ENCODE measurements around the gene RGS7. TPM values are rescaled to one million over a fixed set of nuclear protein-coding genes. Genes with fewer than 3 reads are reported as not detected.

Gene RGS7
- total RNA-seq, 1 experiment from 2014 or later, result 1.5 TPM

DNA sequence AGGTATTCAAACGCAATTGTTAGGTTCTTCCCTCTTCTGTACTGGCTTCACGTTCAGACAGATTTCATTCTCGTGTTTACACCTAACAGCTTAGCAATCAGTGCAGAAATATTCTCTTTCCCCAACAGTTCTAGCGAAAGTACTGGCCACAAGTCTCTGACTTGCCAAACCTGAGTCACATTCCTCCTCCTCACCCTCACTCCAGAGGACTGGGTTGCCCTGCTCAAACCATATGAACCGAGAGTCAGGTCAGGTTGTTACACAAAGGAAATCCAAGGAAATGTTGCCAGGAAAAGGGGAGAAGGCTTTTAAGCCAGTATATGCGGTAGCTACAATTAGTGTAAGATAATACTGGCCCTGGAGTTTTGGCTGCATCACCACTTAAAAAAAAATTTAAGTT is 282.5 kb downstream of the RGS7 start:
- no peak overlapping the region for H3K9ac ChIP-seq (ENCODE audit: extremely low read depth, insufficient read length, low read length)
- no peaks in the 10 kb centered on the region for H3K23me2 ChIP-seq (ENCODE audit: insufficient read length, low read depth, low read length, poor library complexity, severe bottlenecking)
- no peak overlapping the region for H3K23ac ChIP-seq (ENCODE audit: insufficient read length, low read depth, low read length)
- H2AFZ ChIP-seq (ENCODE audit: low read length), result no peak overlapping the region
- H3K9me3 Mint-ChIP-seq, result no peaks in the 10 kb centered on the region
- no peaks in the 10 kb centered on the region for H3K27me3 Mint-ChIP-seq (ENCODE audit: low read depth)
- H2BK12ac ChIP-seq (ENCODE audit: insufficient read length, low read depth, low read length), result no peak overlapping the region
- H3K9me3 ChIP-seq (ENCODE audit: control insufficient read depth, low read depth, low read length), result no peaks in the 10 kb centered on the region
- H2BK5ac ChIP-seq (ENCODE audit: insufficient read length, low read length), result no peak overlapping the region
- H4K20me1 ChIP-seq (ENCODE audit: control insufficient read depth, insufficient read depth, insufficient read length), result no peaks in the 10 kb centered on the region
- no peak overlapping the region for H2BK120ac ChIP-seq (ENCODE audit: low read depth, low read length, poor library complexity, severe bottlenecking)
- no peaks in the 10 kb centered on the region for H3K36me3 Mint-ChIP-seq (ENCODE audit: insufficient read depth in 1 of 3, low read depth in 3 of 3)
- no peak overlapping the region for H4K8ac ChIP-seq (replicated peaks; ENCODE audit: insufficient read length, low read depth, low read length)
- no peak overlapping the region for H3K14ac ChIP-seq (ENCODE audit: insufficient read depth, low read length)
- H3K4me3 Mint-ChIP-seq, result no peak overlapping the region
- no peak for DNase-seq
- no peak overlapping the region for H2AK5ac ChIP-seq (ENCODE audit: insufficient read length, low read length)
- no peak overlapping the region for H2BK20ac ChIP-seq (ENCODE audit: low read depth, low read length, poor library complexity, severe bottlenecking)
- H3K27ac ChIP-seq (ENCODE audit: insufficient read length, low read depth, low read length), result no peak overlapping the region
- H3K4ac ChIP-seq (ENCODE audit: low read depth, low read length), result no peak overlapping the region
- no peak overlapping the region for H3K18ac ChIP-seq (ENCODE audit: insufficient read length, low read depth, low read length)
- H4K5ac ChIP-seq (ENCODE audit: insufficient read length, low read depth, low read length), result no peak overlapping the region
- H3T11ph ChIP-seq (ENCODE audit: low read length), result no peak overlapping the region
- H4K91ac ChIP-seq (ENCODE audit: insufficient read length, low read depth, low read length), result no peak overlapping the region
- no peaks in the 10 kb centered on the region for H3K27me3 ChIP-seq (ENCODE audit: insufficient read depth, low read length)
- peaks cover 2% of the 10 kb centered on the region for H3K4me1 ChIP-seq (ENCODE audit: insufficient read depth, low read length)
- no peak overlapping the region for H2BK15ac ChIP-seq (ENCODE audit: low read depth, low read length)
- WGBS (ENCODE audit: extremely low coverage, insufficient read length, low lambda C conversion rate), result no CpG with 5 or more reads among the region's 6 CpGs
- H3K56ac ChIP-seq (ENCODE audit: insufficient read length, low read depth, low read length), result no peak overlapping the region
- H3K79me2 ChIP-seq (ENCODE audit: insufficient read depth, low read length), result no peaks in the 10 kb centered on the region
- H3K4me2 ChIP-seq (ENCODE audit: insufficient read depth, insufficient read length, low read length), result no peak overlapping the region
- H3K4me1 Mint-ChIP-seq, result peaks cover 15 to 18% of the 10 kb centered on the region in 2 experiments
- H3K79me1 ChIP-seq (ENCODE audit: insufficient read depth, low read depth, low read length, poor library complexity, severe bottlenecking), result no peaks in the 10 kb centered on the region
- H3K27ac Mint-ChIP-seq, result peak overlapping the region; percentile 5 to 71 (median 8); a peak in 2 of 7 replicates
- TF ChIP-seq, protein P1, sequence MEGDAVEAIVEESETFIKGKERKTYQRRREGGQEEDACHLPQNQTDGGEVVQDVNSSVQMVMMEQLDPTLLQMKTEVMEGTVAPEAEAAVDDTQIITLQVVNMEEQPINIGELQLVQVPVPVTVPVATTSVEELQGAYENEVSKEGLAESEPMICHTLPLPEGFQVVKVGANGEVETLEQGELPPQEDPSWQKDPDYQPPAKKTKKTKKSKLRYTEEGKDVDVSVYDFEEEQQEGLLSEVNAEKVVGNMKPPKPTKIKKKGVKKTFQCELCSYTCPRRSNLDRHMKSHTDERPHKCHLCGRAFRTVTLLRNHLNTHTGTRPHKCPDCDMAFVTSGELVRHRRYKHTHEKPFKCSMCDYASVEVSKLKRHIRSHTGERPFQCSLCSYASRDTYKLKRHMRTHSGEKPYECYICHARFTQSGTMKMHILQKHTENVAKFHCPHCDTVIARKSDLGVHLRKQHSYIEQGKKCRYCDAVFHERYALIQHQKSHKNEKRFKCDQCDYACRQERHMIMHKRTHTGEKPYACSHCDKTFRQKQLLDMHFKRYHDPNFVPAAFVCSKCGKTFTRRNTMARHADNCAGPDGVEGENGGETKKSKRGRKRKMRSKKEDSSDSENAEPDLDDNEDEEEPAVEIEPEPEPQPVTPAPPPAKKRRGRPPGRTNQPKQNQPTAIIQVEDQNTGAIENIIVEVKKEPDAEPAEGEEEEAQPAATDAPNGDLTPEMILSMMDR (conservative IDR thresholded peaks at IDR 0.05), result no peak
